Measurements from ENCODE around the gene GIT1. TPM values are rescaled to one million over a fixed set of nuclear protein-coding genes. Genes with fewer than 3 reads are reported as not detected.
A peak's percentile ranks its signal among the peaks of the same experiment; 100 is the strongest.

Gene GIT1
- total and polyA plus RNA-seq, 2 of the 13 experiments (the other 11 are each of a cell fraction or from before 2014, with no cell fraction given) = 14.2 to 30.8 TPM

GRCh38 chr17:29593591-29594518 is 4.4 kb upstream of the GIT1 start (continued):
- TF ChIP-seq, protein P1, sequence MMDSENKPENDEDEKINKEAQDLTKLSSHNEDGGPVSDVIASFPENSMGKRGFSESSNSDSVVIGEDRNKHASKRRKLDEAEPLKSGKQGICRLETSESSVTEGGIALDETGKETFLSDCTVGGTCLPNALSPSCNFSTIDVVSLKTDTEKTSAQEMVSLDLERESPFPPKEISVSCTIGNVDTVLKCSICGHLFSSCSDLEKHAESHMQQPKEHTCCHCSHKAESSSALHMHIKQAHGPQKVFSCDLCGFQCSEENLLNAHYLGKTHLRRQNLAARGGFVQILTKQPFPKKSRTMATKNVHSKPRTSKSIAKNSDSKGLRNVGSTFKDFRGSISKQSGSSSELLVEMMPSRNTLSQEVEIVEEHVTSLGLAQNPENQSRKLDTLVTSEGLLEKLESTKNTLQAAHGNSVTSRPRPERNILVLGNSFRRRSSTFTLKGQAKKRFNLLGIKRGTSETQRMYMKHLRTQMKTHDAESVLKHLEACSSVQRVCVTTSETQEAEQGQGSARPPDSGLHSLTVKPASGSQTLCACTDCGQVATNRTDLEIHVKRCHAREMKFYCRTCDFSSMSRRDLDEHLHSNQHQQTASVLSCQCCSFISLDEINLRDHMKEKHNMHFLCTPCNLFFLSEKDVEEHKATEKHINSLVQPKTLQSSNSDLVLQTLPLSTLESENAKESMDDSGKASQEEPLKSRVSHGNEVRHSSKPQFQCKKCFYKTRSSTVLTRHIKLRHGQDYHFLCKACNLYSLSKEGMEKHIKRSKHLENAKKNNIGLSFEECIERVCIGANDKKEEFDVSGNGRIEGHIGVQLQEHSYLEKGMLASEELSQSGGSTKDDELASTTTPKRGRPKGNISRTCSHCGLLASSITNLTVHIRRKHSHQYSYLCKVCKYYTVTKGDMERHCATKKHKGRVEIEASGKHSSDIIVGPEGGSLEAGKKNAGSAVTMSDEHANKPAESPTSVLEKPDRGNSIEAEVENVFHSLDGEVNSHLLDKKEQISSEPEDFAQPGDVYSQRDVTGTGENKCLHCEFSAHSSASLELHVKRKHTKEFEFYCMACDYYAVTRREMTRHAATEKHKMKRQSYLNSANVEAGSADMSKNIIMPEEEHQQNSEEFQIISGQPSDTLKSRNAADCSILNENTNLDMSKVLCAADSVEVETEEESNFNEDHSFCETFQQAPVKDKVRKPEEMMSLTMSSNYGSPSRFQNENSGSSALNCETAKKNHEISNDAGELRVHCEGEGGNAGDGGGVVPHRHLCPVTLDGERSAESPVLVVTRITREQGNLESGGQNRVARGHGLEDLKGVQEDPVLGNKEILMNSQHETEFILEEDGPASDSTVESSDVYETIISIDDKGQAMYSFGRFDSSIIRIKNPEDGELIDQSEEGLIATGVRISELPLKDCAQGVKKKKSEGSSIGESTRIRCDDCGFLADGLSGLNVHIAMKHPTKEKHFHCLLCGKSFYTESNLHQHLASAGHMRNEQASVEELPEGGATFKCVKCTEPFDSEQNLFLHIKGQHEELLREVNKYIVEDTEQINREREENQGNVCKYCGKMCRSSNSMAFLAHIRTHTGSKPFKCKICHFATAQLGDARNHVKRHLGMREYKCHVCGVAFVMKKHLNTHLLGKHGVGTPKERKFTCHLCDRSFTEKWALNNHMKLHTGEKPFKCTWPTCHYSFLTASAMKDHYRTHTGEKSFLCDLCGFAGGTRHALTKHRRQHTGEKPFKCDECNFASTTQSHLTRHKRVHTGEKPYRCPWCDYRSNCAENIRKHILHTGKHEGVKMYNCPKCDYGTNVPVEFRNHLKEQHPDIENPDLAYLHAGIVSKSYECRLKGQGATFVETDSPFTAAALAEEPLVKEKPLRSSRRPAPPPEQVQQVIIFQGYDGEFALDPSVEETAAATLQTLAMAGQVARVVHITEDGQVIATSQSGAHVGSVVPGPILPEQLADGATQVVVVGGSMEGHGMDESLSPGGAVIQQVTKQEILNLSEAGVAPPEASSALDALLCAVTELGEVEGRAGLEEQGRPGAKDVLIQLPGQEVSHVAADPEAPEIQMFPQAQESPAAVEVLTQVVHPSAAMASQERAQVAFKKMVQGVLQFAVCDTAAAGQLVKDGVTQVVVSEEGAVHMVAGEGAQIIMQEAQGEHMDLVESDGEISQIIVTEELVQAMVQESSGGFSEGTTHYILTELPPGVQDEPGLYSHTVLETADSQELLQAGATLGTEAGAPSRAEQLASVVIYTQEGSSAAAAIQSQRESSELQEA (CRISPR knock-in tag; IDR thresholded peaks at IDR 0.05; ENCODE audit: not compliant biosample characterization) = no peak
- TF ChIP-seq ZSCAN25 (CRISPR knock-in tag; IDR thresholded peaks at IDR 0.05) (0 out of 2 replicates have a peak, but pooled peaks have one; percentile 35), HHEX (CRISPR knock-in tag; IDR thresholded peaks at IDR 0.05) (0 out of 2 replicates have a peak, but pooled peaks have one; percentile 34), SPEN (CRISPR knock-in tag; IDR thresholded peaks at IDR 0.05; ENCODE audit: low read depth) (peak; percentile 42; the same call in 1 of the 2 replicates), ZNF550 (CRISPR knock-in tag; IDR thresholded peaks at IDR 0.05; ENCODE audit: borderline replicate concordance) (no peak), ZNF274 (CRISPR knock-in tag; IDR thresholded peaks at IDR 0.05) (0 out of 2 replicates have a peak, but pooled peaks have one; percentile 55), ZBTB33 (CRISPR knock-in tag; IDR thresholded peaks at IDR 0.05) (peak; percentile 31; the same call in 1 of the 2 replicates), HNRNPLL (IDR thresholded peaks at IDR 0.05; ENCODE audit: low read depth, low read length, poor library complexity, severe bottlenecking) (peak; percentile 16), IKZF4 (CRISPR knock-in tag; IDR thresholded peaks at IDR 0.05; ENCODE audit: borderline replicate concordance, low read depth, not compliant biosample characterization) (peak; percentile 68), RARG (CRISPR knock-in tag; IDR thresholded peaks at IDR 0.05; ENCODE audit: low read depth) (no peak), FOXK1 (CRISPR knock-in tag; IDR thresholded peaks at IDR 0.05; ENCODE audit: borderline replicate concordance, low read depth) (peak; percentile 42; the same call in 1 of the 2 replicates), KLF13 (CRISPR knock-in tag; IDR thresholded peaks at IDR 0.05) (no peak), ARNTL (CRISPR knock-in tag; IDR thresholded peaks at IDR 0.05) (no peak), PCBP1 (IDR thresholded peaks at IDR 0.05; ENCODE audit: borderline replicate concordance, low read depth, low read length) (0 out of 2 replicates have a peak, but pooled peaks have one; percentile 33), KMT2B (CRISPR knock-in tag; IDR thresholded peaks at IDR 0.05) (peak; percentile 38; the same call in 1 of the 2 replicates)
- TF ChIP-seq, protein P2, sequence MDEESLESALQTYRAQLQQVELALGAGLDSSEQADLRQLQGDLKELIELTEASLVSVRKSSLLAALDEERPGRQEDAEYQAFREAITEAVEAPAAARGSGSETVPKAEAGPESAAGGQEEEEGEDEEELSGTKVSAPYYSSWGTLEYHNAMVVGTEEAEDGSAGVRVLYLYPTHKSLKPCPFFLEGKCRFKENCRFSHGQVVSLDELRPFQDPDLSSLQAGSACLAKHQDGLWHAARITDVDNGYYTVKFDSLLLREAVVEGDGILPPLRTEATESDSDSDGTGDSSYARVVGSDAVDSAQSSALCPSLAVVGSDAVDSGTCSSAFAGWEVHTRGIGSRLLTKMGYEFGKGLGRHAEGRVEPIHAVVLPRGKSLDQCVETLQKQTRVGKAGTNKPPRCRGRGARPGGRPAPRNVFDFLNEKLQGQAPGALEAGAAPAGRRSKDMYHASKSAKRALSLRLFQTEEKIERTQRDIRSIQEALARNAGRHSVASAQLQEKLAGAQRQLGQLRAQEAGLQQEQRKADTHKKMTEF (CRISPR knock-in tag; IDR thresholded peaks at IDR 0.05) = 0 out of 2 replicates have a peak, but pooled peaks have one; percentile 24
